Measurements from ENCODE around the gene ABCA9.

DNA sequence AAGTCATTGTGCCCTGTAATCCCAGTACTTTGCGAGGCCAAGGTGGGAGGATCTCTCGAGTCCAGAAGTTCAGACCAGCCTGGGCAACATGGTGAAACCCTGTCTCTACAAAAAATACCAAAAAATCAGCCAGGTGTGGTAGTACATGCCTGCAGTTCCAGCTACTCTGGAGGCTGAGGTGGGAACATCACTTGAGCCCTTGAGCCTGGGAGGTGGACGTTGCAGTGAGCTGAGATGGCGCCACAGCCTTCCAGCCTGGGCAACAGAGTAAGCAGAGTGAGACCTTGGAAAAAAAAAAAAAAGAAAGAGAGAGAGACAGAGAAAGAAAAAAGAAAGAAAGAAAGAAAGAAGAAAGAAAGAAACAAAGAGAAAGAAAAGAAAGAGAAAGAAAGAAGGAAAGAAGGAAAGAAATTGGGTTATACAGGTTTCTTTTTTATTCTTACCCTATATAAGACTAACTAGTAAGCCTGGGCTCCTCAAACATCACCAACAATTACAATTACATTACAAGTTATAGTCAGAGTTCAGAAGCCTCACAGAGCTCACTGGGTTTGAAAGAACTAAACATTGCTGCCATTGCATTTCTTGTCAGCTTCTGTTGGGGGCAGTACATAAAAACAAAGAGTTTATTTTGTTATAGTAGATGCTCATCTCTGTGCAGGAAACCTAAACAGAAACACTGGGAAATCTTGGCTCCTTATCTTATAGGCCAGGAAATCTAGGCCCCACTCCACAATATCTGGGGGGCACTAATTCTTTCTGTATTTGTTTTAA is 6.7 kb upstream of the ABCA9 start:
- TF ChIP-seq, protein P1, sequence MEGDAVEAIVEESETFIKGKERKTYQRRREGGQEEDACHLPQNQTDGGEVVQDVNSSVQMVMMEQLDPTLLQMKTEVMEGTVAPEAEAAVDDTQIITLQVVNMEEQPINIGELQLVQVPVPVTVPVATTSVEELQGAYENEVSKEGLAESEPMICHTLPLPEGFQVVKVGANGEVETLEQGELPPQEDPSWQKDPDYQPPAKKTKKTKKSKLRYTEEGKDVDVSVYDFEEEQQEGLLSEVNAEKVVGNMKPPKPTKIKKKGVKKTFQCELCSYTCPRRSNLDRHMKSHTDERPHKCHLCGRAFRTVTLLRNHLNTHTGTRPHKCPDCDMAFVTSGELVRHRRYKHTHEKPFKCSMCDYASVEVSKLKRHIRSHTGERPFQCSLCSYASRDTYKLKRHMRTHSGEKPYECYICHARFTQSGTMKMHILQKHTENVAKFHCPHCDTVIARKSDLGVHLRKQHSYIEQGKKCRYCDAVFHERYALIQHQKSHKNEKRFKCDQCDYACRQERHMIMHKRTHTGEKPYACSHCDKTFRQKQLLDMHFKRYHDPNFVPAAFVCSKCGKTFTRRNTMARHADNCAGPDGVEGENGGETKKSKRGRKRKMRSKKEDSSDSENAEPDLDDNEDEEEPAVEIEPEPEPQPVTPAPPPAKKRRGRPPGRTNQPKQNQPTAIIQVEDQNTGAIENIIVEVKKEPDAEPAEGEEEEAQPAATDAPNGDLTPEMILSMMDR (conservative IDR thresholded peaks at IDR 0.05), result no peak; the same call in 1 of the 2 replicates
- TF ChIP-seq EZH2 (IDR thresholded peaks at IDR 0.05; ENCODE audit: low read depth), result no peak
